Fibroblast of pulmonary artery (primary cell): ENCODE measurements around the gene MSRB3.
"Not testable (repeated sequence)": the region's sequence is repeated elsewhere in the genome, so short reads cannot be mapped to it uniquely, and the experiment has no call there.

Experiments used
- DNase-seq: peaks from one replicate; pipeline ENCODE4 v3.0.0-alpha.2; 2010; ENCODE audit warnings: low read depth
- H3K4me3 ChIP-seq: replicated peaks from 2 replicates; pipeline ENCODE4 v1.5.1; 2011; ENCODE audit warnings: low read depth, mild to moderate bottlenecking, control low read depth, low read length, moderate library complexity
- TF ChIP-seq, protein P1 (sequence below): IDR thresholded peaks from 2 replicates; pipeline ENCODE4 v1.5.1; 2011; ENCODE audit warnings: mild to moderate bottlenecking, control low read depth, low read length, inconsistent platforms; ENCODE audit errors: missing control alignments

Gene MSRB3

DNA sequence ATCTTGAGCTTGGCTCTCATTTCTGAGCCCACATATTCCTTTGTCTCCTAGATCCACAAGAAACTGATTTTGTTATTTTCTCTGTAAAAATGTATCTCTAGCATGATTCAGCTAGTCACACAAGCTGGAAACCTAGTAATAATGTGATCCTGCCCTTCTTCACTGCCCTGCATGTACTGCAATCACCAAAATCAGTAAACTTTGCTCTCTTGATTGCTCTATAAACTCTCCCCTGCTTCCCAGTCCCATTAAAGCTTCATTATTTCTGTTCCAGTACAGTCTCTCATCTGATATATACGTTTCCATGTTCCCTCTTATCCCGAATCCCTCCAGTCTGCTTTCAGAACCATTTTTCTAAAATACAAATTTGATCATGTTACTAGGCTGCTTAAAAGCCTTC, 166.5 kb downstream of the MSRB3 start:
- DNase-seq, result no peak
- TF ChIP-seq, protein P1, sequence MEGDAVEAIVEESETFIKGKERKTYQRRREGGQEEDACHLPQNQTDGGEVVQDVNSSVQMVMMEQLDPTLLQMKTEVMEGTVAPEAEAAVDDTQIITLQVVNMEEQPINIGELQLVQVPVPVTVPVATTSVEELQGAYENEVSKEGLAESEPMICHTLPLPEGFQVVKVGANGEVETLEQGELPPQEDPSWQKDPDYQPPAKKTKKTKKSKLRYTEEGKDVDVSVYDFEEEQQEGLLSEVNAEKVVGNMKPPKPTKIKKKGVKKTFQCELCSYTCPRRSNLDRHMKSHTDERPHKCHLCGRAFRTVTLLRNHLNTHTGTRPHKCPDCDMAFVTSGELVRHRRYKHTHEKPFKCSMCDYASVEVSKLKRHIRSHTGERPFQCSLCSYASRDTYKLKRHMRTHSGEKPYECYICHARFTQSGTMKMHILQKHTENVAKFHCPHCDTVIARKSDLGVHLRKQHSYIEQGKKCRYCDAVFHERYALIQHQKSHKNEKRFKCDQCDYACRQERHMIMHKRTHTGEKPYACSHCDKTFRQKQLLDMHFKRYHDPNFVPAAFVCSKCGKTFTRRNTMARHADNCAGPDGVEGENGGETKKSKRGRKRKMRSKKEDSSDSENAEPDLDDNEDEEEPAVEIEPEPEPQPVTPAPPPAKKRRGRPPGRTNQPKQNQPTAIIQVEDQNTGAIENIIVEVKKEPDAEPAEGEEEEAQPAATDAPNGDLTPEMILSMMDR, result no peak
- no peak overlapping the region for H3K4me3 ChIP-seq

DNA sequence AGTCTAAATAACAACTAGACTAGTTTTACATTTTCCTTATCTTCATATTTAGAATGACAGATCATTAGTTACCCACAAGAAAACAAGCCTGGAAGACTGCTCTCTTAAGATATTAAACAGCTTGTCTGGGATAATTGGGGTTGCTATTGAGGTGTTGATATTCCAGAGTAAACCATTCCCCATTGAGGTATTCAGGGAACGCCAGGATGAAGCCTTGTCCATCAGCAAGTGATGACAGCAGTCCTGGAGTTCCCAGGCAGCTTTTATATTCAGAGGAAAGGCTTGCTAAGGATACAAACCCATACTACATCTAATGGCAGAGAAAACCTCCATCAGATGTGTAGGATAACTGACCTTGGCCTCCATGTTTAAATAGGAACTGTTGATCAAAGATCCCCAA, 168.4 kb downstream of the MSRB3 start:
- H3K4me3 ChIP-seq, result no peak overlapping the region
- TF ChIP-seq, protein P1, result no peak
- no peak for DNase-seq

DNA sequence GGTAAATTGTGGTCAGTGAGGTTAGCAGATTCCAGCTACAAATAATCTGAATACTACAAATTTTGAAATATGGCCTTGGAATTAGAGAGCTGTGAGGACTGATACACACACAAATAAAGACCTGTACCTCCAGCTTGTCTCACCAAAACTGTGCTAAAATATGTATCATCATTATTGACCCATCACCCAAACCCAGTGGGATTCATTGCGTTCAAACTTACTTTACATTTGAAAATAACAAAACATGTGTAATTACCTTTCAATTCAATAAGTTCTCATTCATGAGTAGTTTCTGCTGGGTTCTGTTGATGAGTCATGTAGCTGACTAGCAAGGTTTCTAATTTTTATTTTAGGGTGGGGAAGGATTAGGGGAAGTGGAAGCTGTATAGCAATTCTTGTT, 170.9 kb downstream of the MSRB3 start:
- peak; percentile 21 for DNase-seq
- TF ChIP-seq, protein P1, result no peak
- no peak overlapping the region for H3K4me3 ChIP-seq

DNA sequence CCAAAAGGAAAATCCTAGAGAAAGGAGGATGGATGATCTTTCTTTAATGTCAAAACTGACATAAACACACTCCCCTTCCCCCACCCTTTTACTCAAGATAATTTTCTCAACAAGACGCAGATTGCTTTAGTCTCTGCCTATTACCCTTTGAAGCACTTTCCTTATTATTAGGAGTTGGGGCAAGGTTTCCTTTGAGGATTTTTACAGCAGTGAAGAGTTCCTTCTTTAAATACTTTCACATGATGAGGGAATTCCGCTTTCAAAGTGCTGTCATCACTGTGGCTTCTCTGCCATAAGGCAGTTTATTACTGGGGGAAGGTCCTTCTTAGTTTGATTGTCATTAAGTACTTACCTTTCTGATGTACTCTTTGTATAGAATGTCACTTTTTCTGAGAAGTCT, 172.1 kb downstream of the MSRB3 start:
- DNase-seq, result no peak
- no peak overlapping the region for H3K4me3 ChIP-seq
- TF ChIP-seq, protein P1, result no peak

DNA sequence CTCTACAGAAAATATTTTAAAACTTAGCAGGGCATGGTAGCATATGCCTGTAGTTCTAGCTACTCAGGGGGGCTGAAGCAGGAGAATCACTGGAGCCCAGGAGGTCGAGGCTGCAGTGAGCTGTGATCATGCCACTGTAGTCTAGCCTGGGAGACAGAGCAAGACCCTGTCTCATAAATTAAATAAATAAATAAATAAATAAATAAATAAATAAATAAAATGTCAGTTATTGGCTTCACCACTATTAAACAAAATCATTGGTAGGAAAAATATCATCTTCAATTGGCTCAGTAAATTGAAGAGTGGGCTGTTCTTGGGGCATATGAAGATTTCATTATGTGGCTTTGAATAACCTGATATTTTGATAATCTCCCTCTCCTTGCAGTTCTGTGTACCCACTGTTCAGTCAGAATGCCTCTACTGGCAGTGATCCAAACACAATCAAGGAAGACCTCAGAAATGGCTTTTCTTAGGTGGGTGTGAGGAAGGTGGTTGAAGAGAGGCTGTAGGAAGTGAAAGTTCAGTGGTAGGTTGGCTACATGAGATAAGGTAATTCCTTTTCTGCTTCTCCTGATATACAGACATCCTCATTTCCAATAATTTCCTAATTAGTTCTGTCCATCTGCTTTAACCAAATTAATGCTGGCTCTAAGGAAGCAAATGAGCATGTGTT, 175.8 kb downstream of the MSRB3 start:
- no peak for DNase-seq
- TF ChIP-seq, protein P1, result no peak
- H3K4me3 ChIP-seq, result no peak overlapping the region

DNA sequence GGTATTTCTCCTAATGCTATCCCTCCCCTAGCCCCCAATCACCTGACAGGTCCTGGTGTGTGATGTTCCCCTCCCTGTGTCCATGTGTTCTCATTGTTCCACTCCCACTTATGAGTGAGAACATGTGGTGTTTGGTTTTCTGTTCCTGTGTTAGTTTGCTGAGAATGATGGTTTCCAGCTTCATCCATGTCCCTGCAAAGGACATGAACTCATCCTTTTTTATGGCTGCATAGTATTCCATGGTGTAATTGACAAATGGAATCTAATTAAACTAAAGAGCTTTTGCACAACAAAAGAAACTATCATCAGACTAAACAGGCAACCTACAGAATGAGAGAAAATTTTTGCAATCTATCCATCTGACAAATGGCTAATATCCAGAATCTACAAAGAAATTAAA, 178.9 kb downstream of the MSRB3 start:
- H3K4me3 ChIP-seq, DNase-seq: not testable (repeated sequence)

DNA sequence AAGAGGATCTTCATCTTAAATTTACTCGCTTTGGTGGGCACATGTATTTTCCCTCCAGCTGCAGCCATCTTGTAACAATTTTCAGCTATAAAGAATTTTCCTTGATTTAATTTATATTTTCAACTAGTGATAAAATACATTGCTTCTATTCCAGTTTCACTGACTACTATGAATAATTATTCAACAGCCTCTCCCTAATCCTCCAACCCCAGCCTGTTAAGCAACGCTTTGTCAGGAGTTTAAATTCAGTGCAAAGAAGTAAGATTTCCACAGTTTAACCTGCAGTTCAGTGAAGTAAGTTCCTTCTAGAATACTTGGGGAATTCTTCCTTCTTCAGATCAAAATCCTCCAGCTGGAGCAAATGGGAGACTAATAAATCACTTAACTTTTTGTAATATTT, 180.2 kb downstream of the MSRB3 start:
- DNase-seq, result no peak
- TF ChIP-seq, protein P1, result no peak

More for the DNA sequence above, 180.2 kb downstream of the MSRB3 start:
- H3K4me3 ChIP-seq, result no peak overlapping the region
